Activated naive CD8-positive, alpha-beta T cell treated with anti-CD3 and anti-CD28 coated beads, Interleukin-2, amount 10 ng/mL, durations not matched to agents 7 days and 5 days (primary cell): ENCODE measurements around the gene ZBTB9. TPM values are rescaled to one million over a fixed set of nuclear protein-coding genes. Genes with fewer than 3 reads are reported as not detected.

Experiments
- ATAC-seq: fragments of 150-1000 bp; cut with Tn5 transposase; one replicate; pipeline ENCODE4 v1.10.0; 2021; ENCODE audit warnings: low read depth, moderate library complexity
- POLR2A ChIA-PET: fragments of 350-600 bp; sonication (Branson Sonifier 250); formaldehyde crosslinking; loops from one replicate; lab custom pipeline; 2021; ENCODE audit warnings: antibody characterized with exemption; lab: Charles Lee
- DNase-seq: peaks from one replicate; pipeline ENCODE4 v3.0.0; 2021
- H3K27ac Mint-ChIP-seq: one replicate; pipeline ENCODE4 v1.8.0; 2022; ENCODE audit warnings: mild to moderate bottlenecking, mixed read lengths
- H3K27me3 Mint-ChIP-seq: one replicate; pipeline ENCODE4 v1.8.0; 2022; ENCODE audit warnings: mild to moderate bottlenecking, moderate library complexity, mixed read lengths
- H3K36me3 Mint-ChIP-seq: one replicate; pipeline ENCODE4 v1.8.0; 2021; ENCODE audit warnings: mild to moderate bottlenecking, mixed read lengths
- H3K4me1 Mint-ChIP-seq: one replicate; pipeline ENCODE4 v1.8.0; 2021; ENCODE audit warnings: mixed read lengths
- H3K4me3 Mint-ChIP-seq: one replicate; pipeline ENCODE4 v1.8.0; 2022; ENCODE audit warnings: mild to moderate bottlenecking, moderate library complexity, mixed read lengths
- H3K9me3 Mint-ChIP-seq: one replicate; pipeline ENCODE4 v1.8.0; 2021; ENCODE audit warnings: mixed read lengths
- total RNA-seq, 2 experiments: library from RNA; stranded (reverse); gene quantifications; one replicate each; pipeline ENCODE4 v1.2.3, GENCODE V29; 2021

Gene ZBTB9
- total RNA-seq, 2 experiments from 2014 or later: 9.1 to 9.8 TPM

DNA sequence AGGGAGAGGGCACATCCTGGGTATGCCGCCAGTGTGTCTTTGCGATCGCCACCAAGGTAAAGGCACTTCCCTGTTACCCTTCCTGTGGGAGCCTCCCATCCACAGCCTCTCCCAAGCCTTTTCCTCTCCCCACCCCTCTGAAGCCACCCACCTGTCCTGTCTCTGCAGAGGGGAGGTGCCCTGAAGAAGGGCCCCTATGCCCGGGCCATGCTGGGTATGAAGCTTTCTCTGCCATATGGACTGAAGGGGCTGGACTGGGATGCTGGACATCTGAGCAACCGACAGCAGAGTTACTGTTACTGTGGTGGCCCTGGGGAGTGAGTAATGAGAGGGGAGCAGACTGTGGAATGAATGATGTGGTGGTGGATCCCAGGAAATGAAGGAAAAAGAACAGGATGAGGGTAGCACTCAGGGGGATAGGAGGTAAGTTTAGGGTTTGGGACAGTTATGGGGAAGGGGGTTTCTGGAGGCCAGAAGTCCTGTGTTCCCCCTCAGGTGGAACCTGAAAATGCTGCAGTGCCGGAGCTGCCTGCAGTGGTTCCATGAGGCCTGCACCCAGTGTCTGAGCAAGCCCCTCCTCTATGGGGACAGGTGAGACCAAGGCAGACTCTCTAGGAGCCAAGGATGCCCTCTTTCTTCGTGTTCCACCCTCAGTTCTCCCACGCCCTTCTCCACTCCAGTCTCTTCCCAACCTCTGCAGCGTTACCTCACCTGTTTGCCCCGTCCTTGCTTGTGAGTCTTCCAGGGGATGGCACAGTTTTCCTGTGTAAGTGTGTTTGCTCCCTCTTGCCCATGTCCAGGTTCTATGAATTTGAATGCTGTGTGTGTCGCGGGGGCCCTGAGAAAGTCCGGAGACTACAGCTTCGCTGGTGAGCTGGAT, 40.9 kb upstream of the ZBTB9 start:
- DNase-seq (no peak), ATAC-seq (no peak)
- H3K9me3 Mint-ChIP-seq: no peaks in the 10 kb centered on the region
- H3K27me3 Mint-ChIP-seq: no peaks in the 10 kb centered on the region
- H3K36me3 Mint-ChIP-seq: peaks cover 9% of the 10 kb centered on the region
- H3K4me3 Mint-ChIP-seq: no peak overlapping the region
- H3K27ac Mint-ChIP-seq: peak overlapping the region; percentile 82
- POLR2A ChIA-PET: interaction anchor here (0.6 kb wide), 1 partner anchor 136 kb away, joined by 3 read pairs; no protein-coding TSS in a partner anchor
- peaks cover 44% of the 10 kb centered on the region for H3K4me1 Mint-ChIP-seq

DNA sequence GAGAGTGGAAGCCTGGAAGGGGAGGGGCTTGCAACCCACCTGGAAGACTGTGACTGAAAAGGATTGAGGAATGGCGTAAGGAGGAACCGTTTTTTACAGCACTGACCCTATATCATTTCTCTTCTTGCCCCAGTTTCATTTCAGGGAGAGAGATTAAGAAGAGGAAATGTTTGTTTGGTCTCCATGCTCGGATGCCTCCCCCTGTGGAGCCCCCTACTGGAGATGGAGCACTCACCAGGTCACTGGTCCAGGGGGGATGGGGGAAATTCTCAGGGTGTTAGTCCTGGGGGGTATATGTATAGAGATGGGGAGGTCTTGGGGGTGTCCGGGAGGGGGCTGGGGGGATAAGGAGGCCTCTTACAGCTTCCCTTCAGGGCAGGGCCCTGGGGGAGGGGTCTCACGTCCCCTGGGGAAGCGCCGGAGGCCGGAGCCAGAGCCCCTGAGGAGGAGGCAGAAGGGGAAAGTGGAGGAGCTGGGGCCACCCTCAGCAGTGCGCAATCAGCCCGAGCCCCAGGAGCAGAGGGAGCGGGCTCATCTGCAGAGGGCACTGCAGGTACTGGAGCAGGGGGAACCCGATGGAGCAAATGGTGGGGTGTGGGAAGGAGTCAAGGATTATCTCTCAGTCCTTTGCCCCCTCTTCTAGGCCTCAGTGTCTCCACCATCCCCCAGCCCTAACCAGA, 39.6 kb upstream of the ZBTB9 start:
- Mint-ChIP-seq H3K4me3 (no peak overlapping the region), H3K36me3 (peaks cover 9% of the 10 kb centered on the region), H3K27ac (peak overlapping the region; percentile 37), H3K4me1 (peaks cover 50% of the 10 kb centered on the region), H3K27me3 (no peaks in the 10 kb centered on the region), H3K9me3 (no peaks in the 10 kb centered on the region)
- POLR2A ChIA-PET: interaction anchor here (3.4 kb wide), 1 partner anchor 11 kb away, joined by 14 read pairs; no protein-coding TSS in a partner anchor
- no peak for DNase-seq
- no peak for ATAC-seq

DNA sequence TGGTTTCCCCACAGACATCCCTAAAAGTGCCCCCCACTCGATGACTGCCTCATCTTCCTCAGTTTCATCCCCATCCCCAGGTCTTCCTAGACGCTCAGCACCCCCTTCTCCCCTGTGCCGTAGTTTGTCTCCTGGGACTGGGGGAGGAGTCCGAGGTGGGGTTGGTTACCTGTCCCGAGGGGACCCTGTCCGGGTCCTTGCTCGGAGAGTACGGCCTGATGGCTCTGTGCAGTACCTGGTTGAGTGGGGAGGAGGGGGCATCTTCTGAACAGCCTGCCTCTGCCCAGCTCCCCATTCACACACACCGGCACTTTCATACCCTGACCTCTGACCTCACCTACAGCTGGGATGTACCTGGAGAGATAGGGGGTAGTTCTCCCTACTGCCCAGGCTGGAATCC, 38.5 kb upstream of the ZBTB9 start:
- Mint-ChIP-seq H3K4me1 (peaks cover 49% of the 10 kb centered on the region), H3K4me3 (peak overlapping the region; percentile 96), H3K9me3 (no peaks in the 10 kb centered on the region), H3K27me3 (no peaks in the 10 kb centered on the region), H3K27ac (peak overlapping the region; percentile 73), H3K36me3 (peaks cover 6% of the 10 kb centered on the region)
- POLR2A ChIA-PET: interaction anchor here (3.4 kb wide), 1 partner anchor 10 kb away, joined by 14 read pairs; no protein-coding TSS in a partner anchor
- no peak for DNase-seq
- no peak for ATAC-seq

- DNase-seq (no peak), ATAC-seq (no peak)
- peaks cover 52% of the 10 kb centered on the region for H3K4me1 Mint-ChIP-seq
- peaks cover under 1% of the 10 kb centered on the region for H3K27me3 Mint-ChIP-seq
- H3K36me3 Mint-ChIP-seq: peaks cover 6% of the 10 kb centered on the region
- H3K9me3 Mint-ChIP-seq: no peaks in the 10 kb centered on the region
- peak overlapping the region; percentile 97 for H3K27ac Mint-ChIP-seq
- POLR2A ChIA-PET: interaction anchor here (0.8 to 4.4 kb wide), 6 partner anchors 9 to 163 kb away, joined by 3 to 28 read pairs (median 9); partner anchors contain the start of genes BAK1, RPS18, TAPBP and VPS52
- peak overlapping the region; percentile 96 for H3K4me3 Mint-ChIP-seq
Measured at GRCh38 chr6:33416386-33417127, 37.8 kb upstream of the ZBTB9 start.

DNA sequence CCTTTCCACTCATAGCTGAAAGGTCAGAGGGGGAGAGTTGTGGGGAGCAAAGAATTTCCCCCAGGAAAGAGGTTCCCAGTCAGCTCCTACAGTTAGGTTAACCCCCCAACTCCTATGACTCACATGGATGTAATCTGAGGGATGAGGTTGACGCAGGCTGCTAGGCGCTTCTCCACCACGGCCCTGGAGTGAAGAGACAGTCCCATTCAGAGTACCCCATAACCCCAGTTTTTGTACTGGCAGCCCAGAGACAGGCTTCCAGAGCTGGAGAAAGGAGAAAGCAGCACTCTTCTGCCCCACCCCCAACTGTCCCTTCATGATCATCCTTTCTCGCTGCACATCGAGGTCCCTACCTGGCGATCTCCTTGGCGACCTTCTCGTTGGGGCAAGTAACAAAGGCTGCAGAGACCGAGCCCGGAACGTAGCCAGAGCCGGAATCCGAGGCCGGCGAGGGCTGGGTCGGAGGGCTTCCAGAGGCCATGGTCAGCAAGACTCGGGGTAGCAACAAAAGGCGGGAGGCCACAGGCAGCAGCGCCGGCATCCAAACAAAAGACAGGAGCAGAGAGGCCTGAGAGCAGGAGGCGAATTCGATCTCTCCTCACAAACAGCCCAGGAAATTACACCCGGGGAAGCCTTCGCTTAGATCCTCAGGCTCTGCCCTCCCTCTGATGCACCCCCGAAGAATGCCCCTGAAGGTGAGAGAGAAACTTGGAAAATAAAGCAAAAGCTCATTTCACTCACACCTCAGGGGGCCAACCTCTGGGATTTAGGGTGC, 37.1 kb upstream of the ZBTB9 start:
- Mint-ChIP-seq H3K9me3 (no peaks in the 10 kb centered on the region), H3K4me1 (peaks cover 53% of the 10 kb centered on the region), H3K36me3 (peaks cover 6% of the 10 kb centered on the region), H3K27ac (peak overlapping the region; percentile 97), H3K4me3 (peak overlapping the region; percentile 96), H3K27me3 (peaks cover 3% of the 10 kb centered on the region)
- DNase-seq (no peak), ATAC-seq (no peak)
- POLR2A ChIA-PET: interaction anchor here (0.8 to 4.4 kb wide), 13 partner anchors 9 to 445 kb away, joined by 3 to 28 read pairs (median 7); partner anchors contain the start of genes B3GALT4, BAK1, ITPR3 and PFDN6

DNA sequence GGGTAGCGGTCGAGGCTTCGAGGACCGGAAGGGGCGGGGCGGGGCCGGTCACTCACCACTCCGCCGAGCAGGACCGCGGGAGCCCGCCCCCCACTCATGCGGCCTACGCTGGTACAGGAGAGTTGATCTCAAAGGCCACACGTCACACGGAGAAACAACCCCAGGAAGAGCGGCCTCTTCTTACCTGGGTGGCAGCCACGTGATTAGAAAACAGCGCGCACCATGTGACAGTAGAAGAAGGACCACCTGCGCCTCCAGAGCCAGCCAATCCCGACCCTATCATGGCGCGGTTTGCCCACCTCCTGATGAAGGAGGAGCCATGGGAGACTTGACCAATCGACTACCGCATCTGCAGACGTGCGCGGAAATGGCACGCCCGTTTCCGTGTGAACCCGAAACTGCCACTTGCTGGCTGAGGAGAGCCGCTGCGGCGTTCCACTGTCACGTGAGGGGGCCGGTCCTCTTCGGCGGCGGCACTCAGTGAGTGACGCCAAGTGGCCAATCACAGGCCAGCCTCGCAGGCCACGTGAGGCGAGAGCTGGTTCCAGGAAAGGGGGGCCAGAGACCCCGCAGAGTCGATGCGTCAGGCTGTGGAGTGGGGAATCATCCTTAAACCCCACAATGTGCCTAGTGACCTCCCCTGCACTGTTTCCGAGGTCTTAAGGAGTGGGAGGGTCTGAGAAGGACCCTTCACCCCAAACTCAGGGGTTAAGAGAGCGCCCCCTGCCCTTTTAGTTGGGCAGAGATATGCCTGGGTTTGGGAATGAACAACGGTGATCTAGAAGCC, 36.3 kb upstream of the ZBTB9 start, which contains the start of gene CUTA:
Gene CUTA, minus strand, starts transcription at position 205 of the 787 bp plus-strand sequence. Its CDS starts 107 bp downstream, at position 98.
- Mint-ChIP-seq H3K4me3 (peak within 1 kb of the TSS; percentile 96), H3K27ac (peak within 1 kb of the TSS; percentile 97), H3K36me3 (peaks cover 6% of the 10 kb centered on the region), H3K27me3 (peaks cover 3% of the 10 kb centered on the region), H3K9me3 (no peaks in the 10 kb centered on the region), H3K4me1 (peaks cover 48% of the 10 kb centered on the region)
- POLR2A ChIA-PET: interaction anchor here (0.6 to 4.4 kb wide), 17 partner anchors 8 to 446 kb away, joined by 3 to 28 read pairs (median 7); partner anchors contain the start of genes B3GALT4, ITPR3, PFDN6 and PHF1
- peak; percentile 98 for DNase-seq
- peak; percentile 89 for ATAC-seq

GRCh38 chr6:33418690-33419291, 35.6 kb upstream of the ZBTB9 start:
- Mint-ChIP-seq H3K9me3 (no peaks in the 10 kb centered on the region), H3K4me1 (peaks cover 46% of the 10 kb centered on the region), H3K27me3 (peaks cover 3% of the 10 kb centered on the region), H3K36me3 (peaks cover 6% of the 10 kb centered on the region), H3K4me3 (peak overlapping the region; percentile 96), H3K27ac (peak overlapping the region; percentile 97)
- DNase-seq (no peak), ATAC-seq (no peak)
- POLR2A ChIA-PET: interaction anchor here (0.6 to 4.4 kb wide), 15 partner anchors 8 to 447 kb away, joined by 3 to 28 read pairs (median 7); partner anchors contain the start of genes B3GALT4, ITPR3, PFDN6 and PHF1

DNA sequence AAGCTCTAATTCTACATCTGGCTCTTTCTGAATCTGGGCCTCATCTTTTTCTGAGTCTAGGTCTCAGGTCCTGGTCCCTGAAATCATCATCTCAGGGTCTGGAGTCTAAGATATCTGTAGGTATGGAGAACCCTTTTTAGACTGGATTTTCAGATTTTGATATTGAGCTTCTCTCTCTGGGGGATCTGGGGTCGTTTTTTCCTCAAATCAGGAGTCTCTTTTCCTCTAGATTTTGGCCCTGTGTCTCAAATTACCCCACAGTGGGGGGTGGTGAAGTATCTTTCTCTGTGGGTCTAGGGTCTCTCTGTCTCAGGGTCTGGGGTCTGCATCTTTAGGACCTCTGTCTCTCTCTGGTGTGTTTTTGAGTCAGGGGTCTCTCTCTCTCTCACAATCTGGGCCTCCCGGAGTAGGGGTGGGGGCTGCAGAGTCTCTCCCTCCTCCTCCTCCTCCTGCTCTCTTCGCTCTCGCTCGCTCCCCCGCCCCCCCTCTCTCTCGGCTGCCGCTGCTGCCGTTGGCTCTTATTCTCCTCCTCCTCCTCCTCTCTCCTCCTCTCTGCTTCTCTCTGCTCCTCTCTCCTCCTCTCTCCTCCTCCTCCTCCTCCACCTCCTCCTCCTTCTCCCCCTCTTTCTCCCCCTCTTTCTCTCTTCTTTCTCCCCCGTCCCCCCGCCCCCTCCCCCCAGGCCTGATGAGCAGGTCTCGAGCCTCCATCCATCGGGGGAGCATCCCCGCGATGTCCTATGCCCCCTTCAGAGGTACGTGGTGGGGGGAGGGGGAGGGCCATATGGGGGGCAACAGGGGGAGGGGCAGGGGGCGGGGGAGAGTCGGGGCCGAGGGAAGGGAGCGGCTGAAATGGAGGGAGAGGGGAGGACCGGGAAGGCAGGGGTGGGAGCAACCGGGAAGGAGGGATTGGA, 34.5 kb upstream of the ZBTB9 start, which contains the start of gene SYNGAP1:
Gene SYNGAP1, plus strand, starts transcription at position 486 of the 911 bp plus-strand sequence. Its CDS starts 200 bp downstream, at position 686.
- POLR2A ChIA-PET: interaction anchor here (0.6 to 4.4 kb wide), 9 partner anchors 9 to 151 kb away, joined by 3 to 28 read pairs (median 9); partner anchors contain the start of genes B3GALT4, PHF1, RPS18 and VPS52
- peaks cover 51% of the 10 kb centered on the region for H3K4me1 Mint-ChIP-seq
- H3K27me3 Mint-ChIP-seq: peaks cover 3% of the 10 kb centered on the region
- peaks cover 13% of the 10 kb centered on the region for H3K36me3 Mint-ChIP-seq
- ATAC-seq: no peak
- peak within 1 kb of the TSS; percentile 97 for H3K27ac Mint-ChIP-seq
- DNase-seq: no peak
- peak within 1 kb of the TSS; percentile 96 for H3K4me3 Mint-ChIP-seq
- H3K9me3 Mint-ChIP-seq: no peaks in the 10 kb centered on the region

GRCh38 chr6:33420491-33421343, 33.7 kb upstream of the ZBTB9 start:
- Mint-ChIP-seq H3K27me3 (peaks cover 3% of the 10 kb centered on the region), H3K4me3 (peak overlapping the region; percentile 46), H3K27ac (peak overlapping the region; percentile 23), H3K4me1 (peaks cover 50% of the 10 kb centered on the region), H3K36me3 (peaks cover 12% of the 10 kb centered on the region), H3K9me3 (no peaks in the 10 kb centered on the region)
- ATAC-seq (no peak), DNase-seq (no peak)
- POLR2A ChIA-PET: interaction anchor here (4.4 kb wide), 1 partner anchor 10 kb away, joined by 28 read pairs; no protein-coding TSS in a partner anchor
